HL-60 (cell line): Measurements from ENCODE around the gene RGS4.

Experiments used
- GABPA ChIP-seq: IDR thresholded peaks from 2 replicates; pipeline ENCODE4 v1.6.1; 2012; ENCODE audit warnings: low read depth
- TF ChIP-seq, protein P1 (sequence below): IDR thresholded peaks from one replicate; pipeline ENCODE4 v1.5.1; 2011; ENCODE audit warnings: low read length, control low read depth, inconsistent platforms; ENCODE audit not compliant: insufficient read depth
- TF ChIP-seq, protein P2 (sequence below): IDR thresholded peaks from 2 replicates; pipeline ENCODE4 v1.6.1; 2012; ENCODE audit warnings: low read depth; ENCODE audit not compliant: insufficient replicate concordance

GRCh38 chr1:163115887-163116286 lies 46.7 kb downstream of the RGS4 start:
- TF ChIP-seq, protein P1, sequence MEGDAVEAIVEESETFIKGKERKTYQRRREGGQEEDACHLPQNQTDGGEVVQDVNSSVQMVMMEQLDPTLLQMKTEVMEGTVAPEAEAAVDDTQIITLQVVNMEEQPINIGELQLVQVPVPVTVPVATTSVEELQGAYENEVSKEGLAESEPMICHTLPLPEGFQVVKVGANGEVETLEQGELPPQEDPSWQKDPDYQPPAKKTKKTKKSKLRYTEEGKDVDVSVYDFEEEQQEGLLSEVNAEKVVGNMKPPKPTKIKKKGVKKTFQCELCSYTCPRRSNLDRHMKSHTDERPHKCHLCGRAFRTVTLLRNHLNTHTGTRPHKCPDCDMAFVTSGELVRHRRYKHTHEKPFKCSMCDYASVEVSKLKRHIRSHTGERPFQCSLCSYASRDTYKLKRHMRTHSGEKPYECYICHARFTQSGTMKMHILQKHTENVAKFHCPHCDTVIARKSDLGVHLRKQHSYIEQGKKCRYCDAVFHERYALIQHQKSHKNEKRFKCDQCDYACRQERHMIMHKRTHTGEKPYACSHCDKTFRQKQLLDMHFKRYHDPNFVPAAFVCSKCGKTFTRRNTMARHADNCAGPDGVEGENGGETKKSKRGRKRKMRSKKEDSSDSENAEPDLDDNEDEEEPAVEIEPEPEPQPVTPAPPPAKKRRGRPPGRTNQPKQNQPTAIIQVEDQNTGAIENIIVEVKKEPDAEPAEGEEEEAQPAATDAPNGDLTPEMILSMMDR = no peak
- no peak for TF ChIP-seq GABPA
- TF ChIP-seq, protein P2, sequence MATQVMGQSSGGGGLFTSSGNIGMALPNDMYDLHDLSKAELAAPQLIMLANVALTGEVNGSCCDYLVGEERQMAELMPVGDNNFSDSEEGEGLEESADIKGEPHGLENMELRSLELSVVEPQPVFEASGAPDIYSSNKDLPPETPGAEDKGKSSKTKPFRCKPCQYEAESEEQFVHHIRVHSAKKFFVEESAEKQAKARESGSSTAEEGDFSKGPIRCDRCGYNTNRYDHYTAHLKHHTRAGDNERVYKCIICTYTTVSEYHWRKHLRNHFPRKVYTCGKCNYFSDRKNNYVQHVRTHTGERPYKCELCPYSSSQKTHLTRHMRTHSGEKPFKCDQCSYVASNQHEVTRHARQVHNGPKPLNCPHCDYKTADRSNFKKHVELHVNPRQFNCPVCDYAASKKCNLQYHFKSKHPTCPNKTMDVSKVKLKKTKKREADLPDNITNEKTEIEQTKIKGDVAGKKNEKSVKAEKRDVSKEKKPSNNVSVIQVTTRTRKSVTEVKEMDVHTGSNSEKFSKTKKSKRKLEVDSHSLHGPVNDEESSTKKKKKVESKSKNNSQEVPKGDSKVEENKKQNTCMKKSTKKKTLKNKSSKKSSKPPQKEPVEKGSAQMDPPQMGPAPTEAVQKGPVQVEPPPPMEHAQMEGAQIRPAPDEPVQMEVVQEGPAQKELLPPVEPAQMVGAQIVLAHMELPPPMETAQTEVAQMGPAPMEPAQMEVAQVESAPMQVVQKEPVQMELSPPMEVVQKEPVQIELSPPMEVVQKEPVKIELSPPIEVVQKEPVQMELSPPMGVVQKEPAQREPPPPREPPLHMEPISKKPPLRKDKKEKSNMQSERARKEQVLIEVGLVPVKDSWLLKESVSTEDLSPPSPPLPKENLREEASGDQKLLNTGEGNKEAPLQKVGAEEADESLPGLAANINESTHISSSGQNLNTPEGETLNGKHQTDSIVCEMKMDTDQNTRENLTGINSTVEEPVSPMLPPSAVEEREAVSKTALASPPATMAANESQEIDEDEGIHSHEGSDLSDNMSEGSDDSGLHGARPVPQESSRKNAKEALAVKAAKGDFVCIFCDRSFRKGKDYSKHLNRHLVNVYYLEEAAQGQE = no peak
